Measurements from ENCODE around the gene ZBTB20.

DNA sequence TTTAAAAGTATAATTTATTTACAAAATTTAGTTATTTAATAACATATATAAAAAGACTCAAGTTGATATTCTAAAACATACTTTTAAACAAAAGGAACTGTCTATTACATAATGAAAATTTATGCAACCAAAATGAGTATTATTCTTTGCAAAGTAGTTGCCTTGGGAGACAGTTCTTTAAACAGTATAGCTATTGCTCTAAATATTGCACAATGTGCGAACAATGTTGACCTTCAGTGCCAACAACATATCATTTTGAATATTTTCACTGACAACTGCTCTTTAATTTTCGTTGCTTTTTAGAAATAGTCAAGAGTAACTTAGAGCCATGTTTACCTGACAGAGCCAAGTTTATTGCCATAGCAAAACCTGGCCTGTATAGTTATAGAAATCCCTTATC is 124.9 kb downstream of the ZBTB20 start:
- TF ChIP-seq, protein P1, sequence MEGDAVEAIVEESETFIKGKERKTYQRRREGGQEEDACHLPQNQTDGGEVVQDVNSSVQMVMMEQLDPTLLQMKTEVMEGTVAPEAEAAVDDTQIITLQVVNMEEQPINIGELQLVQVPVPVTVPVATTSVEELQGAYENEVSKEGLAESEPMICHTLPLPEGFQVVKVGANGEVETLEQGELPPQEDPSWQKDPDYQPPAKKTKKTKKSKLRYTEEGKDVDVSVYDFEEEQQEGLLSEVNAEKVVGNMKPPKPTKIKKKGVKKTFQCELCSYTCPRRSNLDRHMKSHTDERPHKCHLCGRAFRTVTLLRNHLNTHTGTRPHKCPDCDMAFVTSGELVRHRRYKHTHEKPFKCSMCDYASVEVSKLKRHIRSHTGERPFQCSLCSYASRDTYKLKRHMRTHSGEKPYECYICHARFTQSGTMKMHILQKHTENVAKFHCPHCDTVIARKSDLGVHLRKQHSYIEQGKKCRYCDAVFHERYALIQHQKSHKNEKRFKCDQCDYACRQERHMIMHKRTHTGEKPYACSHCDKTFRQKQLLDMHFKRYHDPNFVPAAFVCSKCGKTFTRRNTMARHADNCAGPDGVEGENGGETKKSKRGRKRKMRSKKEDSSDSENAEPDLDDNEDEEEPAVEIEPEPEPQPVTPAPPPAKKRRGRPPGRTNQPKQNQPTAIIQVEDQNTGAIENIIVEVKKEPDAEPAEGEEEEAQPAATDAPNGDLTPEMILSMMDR (IDR thresholded peaks at IDR 0.05): no peak
- no peak for TF ChIP-seq POLR2A (IDR thresholded peaks at IDR 0.05)

Data from right lobe of liver (tissue), 4 donors.